LNCaP clone FGC (cell line): ENCODE data around the gene C1orf159.
A peak's percentile ranks its signal among the peaks of the same experiment; 100 is the strongest.
"Not testable (repeated sequence)": the region's sequence is repeated elsewhere in the genome, so short reads cannot be mapped to it uniquely, and the experiment has no call there.

ENCODE experiments used
- DNase-seq: peaks from one replicate; pipeline ENCODE4 v3.0.0-alpha.2; 2011; ENCODE audit warnings: low read depth
- H3K4me3 ChIP-seq: 2 replicates; pipeline ENCODE4 v1.5.1; 2011; ENCODE audit warnings: mild to moderate bottlenecking, low read depth, low read length, control low read depth
- CTCF ChIP-seq: IDR thresholded peaks from 2 replicates; pipeline ENCODE4 v1.5.1; 2012; ENCODE audit warnings: mild to moderate bottlenecking; ENCODE audit not compliant: control insufficient read depth, insufficient read depth; ENCODE audit errors: extremely low read depth

Gene C1orf159

GRCh38 chr1:1156140-1157032 lies 40.5 kb upstream of the C1orf159 start:
- no peak overlapping the region for H3K4me3 ChIP-seq
- DNase-seq: no peak
- no peak for TF ChIP-seq CTCF

GRCh38 chr1:1155258-1155657 lies 39.4 kb upstream of the C1orf159 start:
- DNase-seq: no peak
- H3K4me3 ChIP-seq: no peak overlapping the region
- TF ChIP-seq CTCF: no peak

GRCh38 chr1:1153874-1154273 lies 38.0 kb upstream of the C1orf159 start:
- peak; percentile 83 for DNase-seq
- TF ChIP-seq CTCF: no peak
- no peak overlapping the region for H3K4me3 ChIP-seq

- H3K4me3 ChIP-seq, DNase-seq: not testable (repeated sequence)
Measured at GRCh38 chr1:1153215-1153614, 37.3 kb upstream of the C1orf159 start.

- H3K4me3 ChIP-seq: not testable (repeated sequence)
Measured at GRCh38 chr1:1152431-1152830, 36.5 kb upstream of the C1orf159 start.

GRCh38 chr1:1151306-1151705 lies 35.4 kb upstream of the C1orf159 start:
- H3K4me3 ChIP-seq: no peak overlapping the region
- no peak for DNase-seq
- TF ChIP-seq CTCF: no peak

More at GRCh38 chr1:1152431-1152830, 36.5 kb upstream of the C1orf159 start:
- not testable (repeated sequence) for DNase-seq

- no peak overlapping the region for H3K4me3 ChIP-seq
- TF ChIP-seq CTCF: no peak
- no peak for DNase-seq
Measured at GRCh38 chr1:1150100-1150499, 34.2 kb upstream of the C1orf159 start.

GRCh38 chr1:1149416-1149815 lies 33.5 kb upstream of the C1orf159 start:
- DNase-seq: no peak
- H3K4me3 ChIP-seq: no peak overlapping the region
- TF ChIP-seq CTCF: no peak
